GM18507 (cell line): ENCODE measurements around the gene GIPC2.

Experiments used
- DNase-seq: peaks from one replicate; pipeline ENCODE4 v3.0.0; 2011; ENCODE audit warnings: low read depth; ENCODE audit not compliant: insufficient read length; ENCODE audit errors: extremely low spot score
- FAIRE-seq: peaks from 2 replicates; lab custom pipeline; 2011; peaks lifted over from hg19 to GRCh38; lab: Jason Lieb, UNC

The GIPC2 gene

GRCh38 chr1:78177708-78178270, 132.0 kb downstream of the GIPC2 start:
- no peak for FAIRE-seq
- DNase-seq: no peak

DNA sequence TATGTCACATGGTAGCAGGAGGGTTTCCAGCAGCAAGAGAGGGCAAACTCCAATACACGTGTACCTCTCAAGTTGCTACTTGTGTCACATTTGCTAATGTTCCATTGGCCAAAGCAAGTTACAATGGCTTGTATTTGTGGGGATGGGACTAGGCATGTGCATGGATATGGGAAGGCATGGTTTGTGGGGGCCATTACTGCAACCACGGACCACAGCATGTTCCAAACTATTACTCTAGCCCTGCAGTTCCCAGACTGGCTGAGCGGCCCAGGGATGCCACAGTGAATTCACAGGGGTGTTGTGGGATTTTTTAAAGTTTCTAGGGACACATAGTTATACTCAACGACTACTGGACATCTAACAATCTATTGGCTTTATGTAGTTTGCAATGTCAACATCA, 133.1 kb downstream of the GIPC2 start:
- DNase-seq (no peak), FAIRE-seq (no peak)

GRCh38 chr1:78184460-78185072, 138.8 kb downstream of the GIPC2 start:
- no peak for DNase-seq
- no peak for FAIRE-seq
